Gastroesophageal sphincter (tissue), 3 donors: ENCODE results near the gene BAIAP2.

Source experiments
- POLR2A ChIP-seq, 2 donors: fragments of 450-650 bp; IDR thresholded peaks; one replicate each; pipeline ENCODE4 v1.6.1; 2017; ENCODE audit warnings: antibody characterized with exemption in 2 of 2, mild to moderate bottlenecking in 2 of 2, moderate library complexity in 1 of 2
- POLR2AphosphoS5 ChIP-seq: sonication (generic); formaldehyde crosslinking; IDR thresholded peaks from one replicate; pipeline ENCODE4 v1.6.1; 2017; ENCODE audit warnings: antibody characterized with exemption
- TF ChIP-seq, protein P1 (sequence below), 4 experiments: fragments of 200-600 bp in 2 of 4; fragments of 450-650 bp in 2 of 4; sonication (generic) in 1 of 4; IDR thresholded peaks; one replicate each; pipeline ENCODE4 v1.5.1; 2017 to 2019; ENCODE audit warnings: antibody characterized with exemption in 4 of 4, mild to moderate bottlenecking in 2 of 4, moderate library complexity in 2 of 4

DNA sequence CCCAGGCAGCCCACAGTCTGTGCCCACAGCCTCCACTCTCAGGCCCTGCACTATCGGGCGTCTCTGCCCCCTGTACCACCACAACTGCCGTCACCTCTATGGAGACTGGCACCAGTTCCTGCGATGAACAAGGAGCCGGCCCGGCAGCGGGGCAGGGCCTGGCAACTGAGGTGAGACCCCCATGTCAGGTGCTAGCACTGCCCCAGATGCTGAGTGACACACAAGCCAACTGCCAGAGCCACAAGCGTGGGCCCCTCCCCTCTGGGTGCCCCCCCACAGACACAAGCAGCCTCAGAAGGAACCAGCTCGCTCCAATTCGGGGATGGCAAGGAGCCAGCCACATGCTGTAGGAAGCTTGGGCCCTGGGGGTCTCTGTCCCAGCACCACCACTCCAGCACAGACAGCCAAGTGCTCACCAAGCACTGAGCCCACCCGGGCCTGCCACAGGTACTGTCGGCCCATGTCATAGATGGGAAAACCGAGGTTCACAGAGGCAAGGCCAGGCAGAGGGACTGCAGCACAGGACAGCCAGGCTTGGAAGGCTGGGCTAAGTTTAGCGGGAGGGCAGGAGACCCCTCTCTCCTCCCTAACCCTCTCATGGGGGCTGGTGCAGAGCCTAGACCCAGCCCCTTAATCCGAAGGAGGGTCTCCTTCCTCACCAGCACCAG is 128.9 kb downstream of the BAIAP2 start:
- TF ChIP-seq, protein P1, sequence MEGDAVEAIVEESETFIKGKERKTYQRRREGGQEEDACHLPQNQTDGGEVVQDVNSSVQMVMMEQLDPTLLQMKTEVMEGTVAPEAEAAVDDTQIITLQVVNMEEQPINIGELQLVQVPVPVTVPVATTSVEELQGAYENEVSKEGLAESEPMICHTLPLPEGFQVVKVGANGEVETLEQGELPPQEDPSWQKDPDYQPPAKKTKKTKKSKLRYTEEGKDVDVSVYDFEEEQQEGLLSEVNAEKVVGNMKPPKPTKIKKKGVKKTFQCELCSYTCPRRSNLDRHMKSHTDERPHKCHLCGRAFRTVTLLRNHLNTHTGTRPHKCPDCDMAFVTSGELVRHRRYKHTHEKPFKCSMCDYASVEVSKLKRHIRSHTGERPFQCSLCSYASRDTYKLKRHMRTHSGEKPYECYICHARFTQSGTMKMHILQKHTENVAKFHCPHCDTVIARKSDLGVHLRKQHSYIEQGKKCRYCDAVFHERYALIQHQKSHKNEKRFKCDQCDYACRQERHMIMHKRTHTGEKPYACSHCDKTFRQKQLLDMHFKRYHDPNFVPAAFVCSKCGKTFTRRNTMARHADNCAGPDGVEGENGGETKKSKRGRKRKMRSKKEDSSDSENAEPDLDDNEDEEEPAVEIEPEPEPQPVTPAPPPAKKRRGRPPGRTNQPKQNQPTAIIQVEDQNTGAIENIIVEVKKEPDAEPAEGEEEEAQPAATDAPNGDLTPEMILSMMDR (IDR thresholded peaks at IDR 0.05), result no peak
- TF ChIP-seq POLR2AphosphoS5 (no peak), POLR2A (IDR thresholded peaks at IDR 0.05) (no peak)
